GM12892 (cell line): ENCODE measurements around the gene MYH10.
"Not testable (repeated sequence)": the region's sequence is repeated elsewhere in the genome, so short reads cannot be mapped to it uniquely, and the experiment has no call there.

ENCODE experiments used
- DNase-seq: peaks from one replicate; pipeline ENCODE4 v3.0.0; 2011; ENCODE audit not compliant: insufficient read length
- FAIRE-seq: peaks from 2 replicates; lab custom pipeline; 2011; peaks lifted over from hg19 to GRCh38; lab: Jason Lieb, UNC
- POLR2A ChIP-seq: IDR thresholded peaks from 2 replicates; pipeline ENCODE4 v1.6.1; 2011; ENCODE audit warnings: low read depth, low read length, control low read depth
- POLR2AphosphoS5 ChIP-seq: IDR thresholded peaks from 2 replicates; pipeline ENCODE4 v1.6.1; 2011; ENCODE audit warnings: low read depth, low read length, control low read depth
- TAF1 ChIP-seq: IDR thresholded peaks from 2 replicates; pipeline ENCODE4 v1.6.1; 2011; ENCODE audit warnings: low read depth, mild to moderate bottlenecking, control low read depth, low read length, borderline replicate concordance

Gene MYH10

GRCh38 chr17:8662973-8663372, 32.4 kb upstream of the MYH10 start:
- FAIRE-seq (no peak), DNase-seq (no peak)
- TF ChIP-seq POLR2AphosphoS5 (no peak), TAF1 (no peak), POLR2A (no peak)

DNA sequence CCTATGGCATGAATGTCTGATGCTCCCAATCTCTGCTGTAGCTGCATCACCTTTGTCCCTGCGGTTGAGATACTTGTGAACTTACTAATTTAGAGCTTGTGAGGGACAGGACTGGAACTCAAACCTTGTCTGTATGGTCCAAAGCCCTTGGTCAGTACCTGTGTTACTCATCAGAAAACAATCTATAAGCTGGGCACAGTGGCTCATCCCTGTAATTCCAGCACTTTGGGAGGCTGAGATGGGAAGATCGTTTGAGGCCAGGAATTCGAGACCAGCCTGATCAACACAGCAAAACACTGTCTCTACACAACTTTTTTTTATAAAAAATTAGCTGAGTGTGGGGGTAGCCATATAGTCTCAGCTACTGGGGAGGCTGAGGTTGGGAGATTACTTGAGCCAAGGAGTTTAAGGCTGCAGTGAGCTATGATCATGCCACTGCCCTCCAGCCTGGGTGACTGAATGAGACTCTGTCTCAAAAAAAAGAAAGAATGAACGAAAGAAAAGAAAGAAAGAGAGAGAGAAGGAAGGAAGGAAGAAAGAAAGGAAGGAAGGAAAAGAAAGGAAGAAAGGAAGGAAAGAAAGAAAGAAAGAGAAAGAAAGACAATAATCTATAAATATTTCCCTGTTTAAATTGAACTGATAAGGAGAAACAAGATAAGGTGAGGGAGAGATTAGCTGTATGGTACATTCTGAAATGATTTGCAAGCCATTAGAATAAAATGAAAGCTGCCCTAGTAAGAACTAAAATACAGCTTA, 31.7 kb upstream of the MYH10 start:
- TF ChIP-seq POLR2A (no peak), POLR2AphosphoS5 (no peak), TAF1 (no peak)
- DNase-seq (no peak), FAIRE-seq (no peak)

GRCh38 chr17:8660709-8661108, 30.2 kb upstream of the MYH10 start:
- not testable (repeated sequence) for DNase-seq, FAIRE-seq

GRCh38 chr17:8659758-8660410, 29.4 kb upstream of the MYH10 start:
- DNase-seq (no peak), FAIRE-seq (no peak)

DNA sequence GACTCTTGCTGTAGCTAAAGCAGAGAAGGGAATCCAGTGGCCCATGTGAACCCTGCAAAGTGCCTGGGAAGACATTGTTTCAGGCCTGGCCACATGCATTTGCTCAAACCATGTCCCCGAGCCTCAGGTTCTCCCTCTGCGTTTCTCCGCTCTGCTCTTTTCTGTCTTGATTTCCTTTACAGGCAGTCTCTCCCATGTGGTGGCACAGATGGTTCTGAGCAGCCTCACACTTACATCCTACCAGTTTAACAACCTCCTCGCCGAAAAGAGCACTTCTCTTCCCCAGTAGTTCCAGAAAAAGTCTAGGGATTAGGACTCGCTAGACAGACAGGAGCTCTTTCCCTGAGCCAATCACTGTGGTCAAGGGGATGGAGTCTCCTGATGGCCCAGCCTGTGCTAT, 28.3 kb upstream of the MYH10 start:
- FAIRE-seq: no peak
- TF ChIP-seq TAF1 (no peak), POLR2A (no peak), POLR2AphosphoS5 (no peak)
- no peak for DNase-seq

More at GRCh38 chr17:8659758-8660410, 29.4 kb upstream of the MYH10 start:
- TF ChIP-seq TAF1 (no peak), POLR2AphosphoS5 (no peak), POLR2A (no peak)

- TF ChIP-seq POLR2AphosphoS5 (no peak), TAF1 (no peak), POLR2A (no peak)
- DNase-seq: no peak
- FAIRE-seq: no peak
Observed at GRCh38 chr17:8656693-8657092, 26.2 kb upstream of the MYH10 start.

GRCh38 chr17:8654822-8655221, 24.3 kb upstream of the MYH10 start:
- FAIRE-seq: no peak
- no peak for DNase-seq
- no peak for TF ChIP-seq POLR2A
- TF ChIP-seq TAF1: no peak
- no peak for TF ChIP-seq POLR2AphosphoS5

DNA sequence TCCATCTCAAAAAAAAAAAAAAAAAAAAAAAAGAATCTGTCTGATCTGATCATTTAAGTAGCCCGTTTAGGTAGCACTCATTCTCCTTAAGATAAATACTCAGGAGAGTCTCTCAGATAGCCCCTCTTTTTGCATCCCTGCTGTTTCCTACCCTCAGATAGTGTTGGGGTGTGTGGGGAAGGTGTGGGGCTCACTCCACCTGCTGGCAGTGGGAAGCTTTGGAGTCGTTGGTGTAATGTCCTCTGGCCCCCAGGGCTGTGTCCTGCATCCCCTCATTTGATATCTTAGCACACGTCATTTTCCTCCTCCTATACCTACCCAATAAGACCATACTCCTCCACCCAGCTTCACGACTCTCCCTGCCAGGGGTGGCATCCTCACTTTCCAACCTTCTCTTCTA, 20.5 kb upstream of the MYH10 start:
- DNase-seq (no peak), FAIRE-seq (no peak)
- no peak for TF ChIP-seq POLR2A
- TF ChIP-seq TAF1: no peak
- no peak for TF ChIP-seq POLR2AphosphoS5

DNA sequence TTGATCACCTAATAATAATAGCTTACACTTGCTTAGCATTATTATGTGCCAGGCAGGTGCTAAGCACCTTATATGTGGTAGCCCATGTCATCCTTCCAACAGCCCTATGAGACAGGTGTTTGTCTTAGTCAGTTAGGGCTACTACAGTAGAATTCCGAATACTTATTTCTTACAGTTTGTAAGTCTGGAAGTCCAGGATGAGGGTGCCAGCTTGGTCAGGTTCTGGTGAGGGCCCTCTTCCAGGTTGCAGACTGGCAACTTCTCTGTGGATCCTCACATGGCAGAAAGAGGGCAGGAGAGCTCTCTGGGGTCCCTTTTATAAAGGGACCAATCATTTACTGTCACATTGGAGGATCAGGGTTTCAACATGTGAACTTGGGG, 19.6 kb upstream of the MYH10 start:
- FAIRE-seq: no peak
- no peak for TF ChIP-seq POLR2AphosphoS5
- no peak for TF ChIP-seq POLR2A
- no peak for TF ChIP-seq TAF1

GRCh38 chr17:8649157-8650118, 18.9 kb upstream of the MYH10 start:
- FAIRE-seq: no peak
- no peak for DNase-seq
- no peak for TF ChIP-seq TAF1
- TF ChIP-seq POLR2A: no peak
- no peak for TF ChIP-seq POLR2AphosphoS5

More for the DNA sequence above, 19.6 kb upstream of the MYH10 start:
- no peak for DNase-seq

GRCh38 chr17:8647956-8648355, 17.4 kb upstream of the MYH10 start:
- DNase-seq (no peak), FAIRE-seq (no peak)
- no peak for TF ChIP-seq POLR2A
- TF ChIP-seq TAF1: no peak
- TF ChIP-seq POLR2AphosphoS5: no peak
